Endothelial cell of umbilical vein (primary cell): Measurements from ENCODE around the gene IL12B. TPM values are rescaled to one million over a fixed set of nuclear protein-coding genes. Genes with fewer than 3 reads are reported as not detected.

Experiments
- polyA plus RNA-seq, 4 experiments: library from polyadenylated mRNA; depleted of rRNA in 3 of 4; stranded (reverse) in 3 of 4; unstranded in 1 of 4; fragments of >200 nt; gene quantifications; 2 replicates each; pipeline versions ENCODE4 v1.2.1 to v1.2.3, GENCODE V29; 2011 to 2012; ENCODE audit warnings: missing spikeins in 1 of 4
- small RNA-seq: library from RNA; depleted of rRNA; stranded (forward); fragments of <200 nt; gene quantifications from one replicate; pipeline ENCODE3, GENCODE V24; 2012; ENCODE audit warnings: low replicate concordance, low read depth; ENCODE audit not compliant: insufficient read depth, insufficient read length
- total RNA-seq: library from RNA; stranded (reverse); gene quantifications from 2 replicates; pipeline ENCODE4 v1.2.3, GENCODE V29; 2021

The IL12B gene
- total and polyA plus RNA-seq, 2 donors (not counting 3 experiments of a cell fraction or from before 2014, with no cell fraction given) = not detected

Small RNAs within 50 kb of the gene (small RNA-seq; reads per million reads assigned to genes)
- not detected for gene RNU4ATAC2P

Other genes starting within 250 kb of the IL12B start
- 0.20 and 0.55 TPM in 2 replicates for gene EBF1, start 230.6 kb downstream of the IL12B start, total RNA-seq
- 0.06 and 0.07 TPM in 2 replicates for gene EBF1, start 230.6 kb downstream of the IL12B start, polyA plus RNA-seq
- gene RNF145, start 120.9 kb downstream of the IL12B start, total RNA-seq = 59.7 and 62.3 TPM in 2 replicates
- 33.6 and 39.4 TPM in 2 replicates for gene RNF145, start 120.9 kb downstream of the IL12B start, polyA plus RNA-seq
- 18.2 and 20.3 TPM in 2 replicates for gene UBLCP1, start 67.2 kb downstream of the IL12B start, total RNA-seq
- gene UBLCP1, start 67.2 kb downstream of the IL12B start, polyA plus RNA-seq = 3.7 and 5.9 TPM in 2 replicates